PC-9 (cell line): ENCODE results near the gene CLDN5. TPM values are rescaled to one million over a fixed set of nuclear protein-coding genes. Genes with fewer than 3 reads are reported as not detected.

ENCODE experiments used
- BruUV-seq: library from RNA; stranded (reverse); fragments of 400-500 nt; replicated peaks from 2 replicates; lab custom pipeline; 2021; lab: Mats Ljungman, UMichigan
- CTCF ChIA-PET: fragments of 300-600 bp; sonication (Branson Sonifier 250); formaldehyde crosslinking; loops from one replicate; lab custom pipeline; 2022; ENCODE audit warnings: antibody characterized with exemption; lab: Charles Lee
- POLR2A ChIA-PET: fragments of 300-600 bp; sonication (Branson Sonifier 250); formaldehyde crosslinking; loops from one replicate; lab custom pipeline; 2022; ENCODE audit warnings: antibody characterized with exemption; ENCODE audit not compliant: unreplicated experiment; lab: Charles Lee
- DNase-seq, 2 experiments: peaks; one replicate each; pipeline versions ENCODE4 v3.0.0 to v3.0.0-alpha.2; 2015 to 2022; ENCODE audit warnings: mixed read lengths in 1 of 2
- H2AFZ ChIP-seq: fragments of 200-600 bp; sonication (generic); 2 replicates; pipeline ENCODE4 v1.8.1; 2017; ENCODE audit warnings: antibody characterized with exemption
- H3F3A ChIP-seq: fragments of 200-600 bp; sonication (generic); 2 replicates; pipeline ENCODE4 v1.8.1; 2017; ENCODE audit warnings: antibody characterized with exemption, mild to moderate bottlenecking, low read depth; ENCODE audit not compliant: insufficient read depth
- H3K27ac ChIP-seq: fragments of 200-600 bp; sonication (generic); 2 replicates; pipeline ENCODE4 v1.6.1; 2016; ENCODE audit warnings: mixed run types
- H3K27me3 ChIP-seq: fragments of 200-600 bp; sonication (generic); 2 replicates; pipeline ENCODE4 v1.6.1; 2016; ENCODE audit warnings: low read depth, mixed run types; ENCODE audit not compliant: insufficient read depth
- H3K36me3 ChIP-seq: fragments of 200-600 bp; sonication (generic); 2 replicates; pipeline ENCODE4 v1.6.1; 2016; ENCODE audit warnings: low read depth, mixed run types
- H3K4me1 ChIP-seq: fragments of 200-600 bp; sonication (generic); replicated peaks from 2 replicates; pipeline ENCODE4 v1.6.1; 2016; ENCODE audit warnings: mixed run types; ENCODE audit not compliant: insufficient read depth
- H3K4me2 ChIP-seq: fragments of 200-600 bp; sonication (generic); 2 replicates; pipeline ENCODE4 v1.6.1; 2017; ENCODE audit warnings: mixed run types
- H3K4me3 ChIP-seq: fragments of 200-600 bp; sonication (generic); 2 replicates; pipeline ENCODE4 v1.6.1; 2016; ENCODE audit warnings: mixed run types
- H3K79me2 ChIP-seq: fragments of 200-600 bp; sonication (generic); 2 replicates; pipeline ENCODE4 v1.6.1; 2017; ENCODE audit warnings: low read depth, mixed run types
- H3K9me2 ChIP-seq: fragments of 200-600 bp; sonication (generic); 2 replicates; pipeline ENCODE4 v1.8.1; 2017; ENCODE audit warnings: mild to moderate bottlenecking; ENCODE audit not compliant: insufficient read depth
- H3K9me3 ChIP-seq: fragments of 200-600 bp; sonication (generic); 2 replicates; pipeline ENCODE4 v1.8.1; 2016; ENCODE audit warnings: low read depth; ENCODE audit not compliant: insufficient read depth
- H4K20me1 ChIP-seq: fragments of 200-600 bp; sonication (generic); 2 replicates; pipeline ENCODE4 v1.8.1; 2017; ENCODE audit not compliant: insufficient read depth
- EZH2 ChIP-seq: fragments of 200-600 bp; sonication (generic); IDR thresholded peaks from 2 replicates; pipeline ENCODE4 v1.8.0; 2017; ENCODE audit warnings: antibody characterized with exemption, low read depth
- intact Hi-C: fragments of 100-400 bp; cut with micrococcal nuclease; formaldehyde crosslinking; loops from one replicate; pipeline ENCODE4 v1.10.0; 2022; ENCODE audit not compliant: unreplicated experiment
- total RNA-seq: library from RNA; stranded (reverse); gene quantifications from 2 replicates; pipeline ENCODE4 v1.2.3, GENCODE V29; 2021
- TF ChIP-seq, protein P1 (sequence below): fragments of 200-600 bp; sonication (generic); conservative IDR thresholded peaks from 2 replicates; pipeline ENCODE4 v1.6.1; 2017; ENCODE audit warnings: mixed run types, antibody characterized with exemption, mild to moderate bottlenecking, moderate library complexity

CLDN5 gene
- total RNA-seq, 1 experiment from 2014 or later: not detected

DNA sequence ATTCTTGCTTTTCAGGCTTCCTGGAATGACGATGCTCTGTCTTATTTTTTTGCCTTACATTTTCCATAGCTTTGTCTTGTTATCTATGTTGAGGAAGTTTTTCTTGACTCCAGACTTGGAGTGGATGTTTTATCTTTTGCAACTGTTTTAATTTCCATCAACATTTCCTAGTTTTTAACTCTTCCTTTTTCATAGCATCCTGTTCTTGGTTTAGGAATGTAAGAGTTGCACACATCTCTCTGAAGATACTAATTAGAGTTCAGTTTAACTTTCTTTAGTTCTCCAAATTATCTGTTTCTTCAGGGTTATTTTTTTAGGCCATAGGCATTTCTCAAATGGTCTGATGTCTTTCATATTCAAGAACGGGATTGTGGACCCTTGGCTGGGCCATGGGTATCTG, 10.4 kb downstream of the CLDN5 start:
- Histone ChIP-seq H3K9me3 (no peaks in the 10 kb centered on the region), H3K4me3 (no peak overlapping the region), H3K79me2 (no peaks in the 10 kb centered on the region), H3K27ac (no peak overlapping the region), H4K20me1 (no peaks in the 10 kb centered on the region), H3F3A (no peaks in the 10 kb centered on the region), H2AFZ (no peak overlapping the region), H3K9me2 (no peaks in the 10 kb centered on the region), H3K4me2 (no peak overlapping the region), H3K27me3 (no peaks in the 10 kb centered on the region), H3K36me3 (no peaks in the 10 kb centered on the region), H3K4me1 (no peaks in the 10 kb centered on the region)
- no TSS peak for BruUV-seq
- intact Hi-C loops: no loop called here
- no peak for DNase-seq
- ChIA-PET CTCF (no interaction called here), POLR2A (no interaction called here)
- TF ChIP-seq EZH2: no peak

- Histone ChIP-seq H2AFZ (no peak overlapping the region), H3K9me3 (no peaks in the 10 kb centered on the region), H3K9me2 (no peaks in the 10 kb centered on the region), H3K4me2 (no peak overlapping the region), H3F3A (no peaks in the 10 kb centered on the region), H3K4me1 (no peaks in the 10 kb centered on the region), H3K27me3 (no peaks in the 10 kb centered on the region), H3K36me3 (no peaks in the 10 kb centered on the region), H3K79me2 (no peaks in the 10 kb centered on the region), H3K4me3 (no peak overlapping the region), H3K27ac (no peak overlapping the region), H4K20me1 (no peaks in the 10 kb centered on the region)
- CTCF ChIA-PET: no interaction called here
- POLR2A ChIA-PET: no interaction called here
- intact Hi-C loops: no loop called here
- BruUV-seq: no TSS peak
- DNase-seq: no peak
- TF ChIP-seq EZH2: no peak
- TF ChIP-seq, protein P1, sequence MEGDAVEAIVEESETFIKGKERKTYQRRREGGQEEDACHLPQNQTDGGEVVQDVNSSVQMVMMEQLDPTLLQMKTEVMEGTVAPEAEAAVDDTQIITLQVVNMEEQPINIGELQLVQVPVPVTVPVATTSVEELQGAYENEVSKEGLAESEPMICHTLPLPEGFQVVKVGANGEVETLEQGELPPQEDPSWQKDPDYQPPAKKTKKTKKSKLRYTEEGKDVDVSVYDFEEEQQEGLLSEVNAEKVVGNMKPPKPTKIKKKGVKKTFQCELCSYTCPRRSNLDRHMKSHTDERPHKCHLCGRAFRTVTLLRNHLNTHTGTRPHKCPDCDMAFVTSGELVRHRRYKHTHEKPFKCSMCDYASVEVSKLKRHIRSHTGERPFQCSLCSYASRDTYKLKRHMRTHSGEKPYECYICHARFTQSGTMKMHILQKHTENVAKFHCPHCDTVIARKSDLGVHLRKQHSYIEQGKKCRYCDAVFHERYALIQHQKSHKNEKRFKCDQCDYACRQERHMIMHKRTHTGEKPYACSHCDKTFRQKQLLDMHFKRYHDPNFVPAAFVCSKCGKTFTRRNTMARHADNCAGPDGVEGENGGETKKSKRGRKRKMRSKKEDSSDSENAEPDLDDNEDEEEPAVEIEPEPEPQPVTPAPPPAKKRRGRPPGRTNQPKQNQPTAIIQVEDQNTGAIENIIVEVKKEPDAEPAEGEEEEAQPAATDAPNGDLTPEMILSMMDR: no peak
These were observed 13.3 kb downstream of the CLDN5 start for GRCh38 chr22:19510919-19511341.

DNA sequence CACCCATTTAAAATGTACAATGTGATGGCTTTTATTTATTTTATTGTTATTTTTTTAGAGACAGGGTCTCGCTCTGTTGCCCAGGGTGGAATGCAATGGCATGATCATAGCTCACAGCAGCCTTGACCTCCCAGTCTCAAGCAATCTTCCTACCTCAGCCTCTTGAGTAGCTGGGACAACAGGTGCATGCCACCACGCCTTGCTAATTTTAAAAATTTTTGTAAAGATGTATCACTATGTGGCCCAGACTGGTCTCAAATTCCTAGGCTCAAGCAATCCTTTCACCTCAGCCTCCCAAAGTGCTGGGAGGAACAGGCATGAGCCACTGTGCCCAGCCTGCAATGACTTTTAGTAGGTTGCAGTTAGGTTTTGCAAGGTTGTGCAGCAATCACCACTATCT, 14.3 kb downstream of the CLDN5 start:
- H3K27me3 ChIP-seq: no peaks in the 10 kb centered on the region
- no peak for TF ChIP-seq EZH2
- TF ChIP-seq, protein P1: no peak
- no peaks in the 10 kb centered on the region for H3K9me3 ChIP-seq
- no peaks in the 10 kb centered on the region for H3K9me2 ChIP-seq
- no peak for DNase-seq
- H3K36me3 ChIP-seq: no peaks in the 10 kb centered on the region
- H3F3A ChIP-seq: no peaks in the 10 kb centered on the region
- no peaks in the 10 kb centered on the region for H4K20me1 ChIP-seq
- ChIA-PET CTCF (no interaction called here), POLR2A (no interaction called here)
- no TSS peak for BruUV-seq
- no peak overlapping the region for H3K27ac ChIP-seq
- H3K4me2 ChIP-seq: no peak overlapping the region
- H3K4me3 ChIP-seq: no peak overlapping the region
- no peaks in the 10 kb centered on the region for H3K4me1 ChIP-seq
- intact Hi-C loops: no loop called here
- no peak overlapping the region for H2AFZ ChIP-seq
- H3K79me2 ChIP-seq: no peaks in the 10 kb centered on the region

DNA sequence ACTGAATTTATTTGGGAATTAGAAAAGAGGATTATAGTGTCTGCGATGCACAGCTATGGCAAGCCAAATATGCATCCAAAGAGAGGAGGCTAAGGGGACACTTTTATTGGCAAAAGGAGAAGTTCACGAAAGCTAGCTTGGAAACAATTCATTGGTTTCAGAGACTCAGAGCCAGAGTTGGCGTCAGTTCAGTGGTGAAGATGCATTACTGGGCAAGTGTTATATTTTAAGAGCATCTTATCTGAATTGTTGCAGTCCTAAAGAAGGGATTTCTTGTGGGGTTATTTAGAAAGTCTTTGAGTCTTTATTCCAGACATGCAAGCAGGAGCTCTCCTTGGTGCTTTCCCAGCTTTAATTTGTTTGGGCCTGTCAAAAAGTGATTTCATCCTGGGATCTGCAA, 15.0 kb downstream of the CLDN5 start:
- Histone ChIP-seq H3K9me3 (no peaks in the 10 kb centered on the region), H2AFZ (no peak overlapping the region), H3K27me3 (no peaks in the 10 kb centered on the region), H3K27ac (no peak overlapping the region), H3K4me3 (no peak overlapping the region), H3K9me2 (no peaks in the 10 kb centered on the region), H3K4me2 (no peak overlapping the region), H3K36me3 (no peaks in the 10 kb centered on the region), H3F3A (no peaks in the 10 kb centered on the region), H4K20me1 (no peaks in the 10 kb centered on the region), H3K4me1 (no peaks in the 10 kb centered on the region), H3K79me2 (no peaks in the 10 kb centered on the region)
- ChIA-PET POLR2A (no interaction called here), CTCF (no interaction called here)
- BruUV-seq: no TSS peak
- intact Hi-C loops: no loop called here
- TF ChIP-seq, protein P1: no peak
- no peak for TF ChIP-seq EZH2
- DNase-seq: no peak
